ENCODE results near the gene STK4.

The STK4 gene

DNA sequence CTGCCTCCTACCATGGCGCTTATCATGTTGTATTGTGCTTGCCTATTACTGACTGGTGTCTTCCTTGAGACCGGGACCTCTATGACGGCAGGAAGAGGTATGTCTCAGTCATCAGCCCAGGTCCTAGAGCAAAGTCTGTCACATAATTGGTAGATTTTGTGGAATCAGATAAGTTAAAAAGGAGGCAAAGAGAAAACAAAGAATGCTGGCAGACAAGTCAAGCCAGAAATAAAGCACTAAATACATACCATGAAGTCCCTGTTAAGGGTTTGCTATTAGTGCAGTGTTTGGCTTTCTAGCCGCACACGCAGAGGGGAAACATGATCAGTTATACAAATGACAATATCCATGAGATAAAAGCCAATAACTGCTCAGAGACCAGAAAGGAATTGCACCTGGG is 12.1 kb upstream of the STK4 start:
- no peak for DNase-seq (ENCODE audit: low read depth)

DNA sequence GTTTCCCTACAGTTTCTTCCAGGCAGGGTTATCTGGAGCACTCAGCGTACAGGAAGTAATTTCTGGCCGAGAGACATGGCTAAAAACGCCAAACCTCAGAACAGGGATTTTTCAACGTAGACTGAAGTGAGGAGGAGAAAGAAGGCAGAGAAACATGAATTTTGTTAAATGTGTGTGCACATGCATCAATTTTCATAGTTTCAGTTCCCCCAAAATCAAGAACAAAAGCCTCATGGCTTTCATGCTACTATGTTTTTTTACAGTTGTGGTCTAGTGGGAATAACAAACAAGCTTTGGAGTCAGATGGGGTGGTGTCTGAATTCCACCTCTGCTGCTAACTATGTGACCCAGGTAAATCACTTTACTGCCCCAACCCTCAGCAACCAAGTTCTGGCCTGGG is 11.0 kb upstream of the STK4 start:
- no peak for DNase-seq (ENCODE audit: low read depth)

GRCh38 chr20:44956410-44956809 is 9.9 kb upstream of the STK4 start:
- no peak for DNase-seq (ENCODE audit: low read depth)

DNA sequence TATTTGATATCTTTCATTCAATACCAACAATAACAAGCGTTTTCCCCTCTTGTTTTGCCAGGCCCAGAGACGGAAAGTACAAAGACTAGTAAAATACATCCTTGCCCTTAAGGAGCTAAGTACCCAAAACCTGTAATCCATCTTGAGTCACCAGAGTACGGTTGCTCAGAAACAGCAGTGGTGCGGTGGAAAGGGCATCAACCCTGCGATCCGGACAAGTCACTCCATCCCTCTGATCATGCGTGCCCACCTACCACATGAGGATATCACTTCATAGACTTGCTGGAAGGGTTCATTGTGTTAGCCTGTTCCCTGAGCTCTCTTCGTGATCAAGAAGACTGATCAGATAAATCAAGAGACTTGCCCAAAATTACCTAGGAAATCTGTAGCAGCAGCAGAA is 8.0 kb upstream of the STK4 start:
- no peak for DNase-seq (ENCODE audit: low read depth)

GRCh38 chr20:44959082-44959637 is 7.2 kb upstream of the STK4 start:
- DNase-seq (ENCODE audit: low read depth): peak; percentile 41

DNA sequence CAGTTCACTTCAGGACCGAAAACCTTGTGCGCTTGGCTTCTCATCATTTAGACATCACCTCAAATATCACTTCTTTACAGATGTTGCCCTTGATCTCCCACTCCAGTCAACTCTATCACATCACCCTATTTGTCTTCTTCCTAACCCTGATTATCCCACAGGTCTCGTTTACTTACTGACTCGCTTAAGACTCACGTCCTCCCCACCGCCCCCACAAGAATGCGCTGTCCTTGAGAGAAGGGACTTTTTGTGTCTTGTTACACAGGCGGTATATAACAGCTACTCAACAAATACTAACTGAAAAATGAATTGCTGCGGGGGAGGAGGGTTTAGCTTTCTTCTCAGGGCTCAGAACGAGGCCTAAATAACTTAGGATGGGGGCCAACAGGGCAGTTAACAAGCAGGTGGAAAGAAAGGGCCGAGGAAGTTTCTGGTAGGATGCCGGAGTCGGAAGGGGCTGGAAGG is 6.6 kb upstream of the STK4 start:
- DNase-seq (ENCODE audit: low read depth): peak; percentile 55

DNA sequence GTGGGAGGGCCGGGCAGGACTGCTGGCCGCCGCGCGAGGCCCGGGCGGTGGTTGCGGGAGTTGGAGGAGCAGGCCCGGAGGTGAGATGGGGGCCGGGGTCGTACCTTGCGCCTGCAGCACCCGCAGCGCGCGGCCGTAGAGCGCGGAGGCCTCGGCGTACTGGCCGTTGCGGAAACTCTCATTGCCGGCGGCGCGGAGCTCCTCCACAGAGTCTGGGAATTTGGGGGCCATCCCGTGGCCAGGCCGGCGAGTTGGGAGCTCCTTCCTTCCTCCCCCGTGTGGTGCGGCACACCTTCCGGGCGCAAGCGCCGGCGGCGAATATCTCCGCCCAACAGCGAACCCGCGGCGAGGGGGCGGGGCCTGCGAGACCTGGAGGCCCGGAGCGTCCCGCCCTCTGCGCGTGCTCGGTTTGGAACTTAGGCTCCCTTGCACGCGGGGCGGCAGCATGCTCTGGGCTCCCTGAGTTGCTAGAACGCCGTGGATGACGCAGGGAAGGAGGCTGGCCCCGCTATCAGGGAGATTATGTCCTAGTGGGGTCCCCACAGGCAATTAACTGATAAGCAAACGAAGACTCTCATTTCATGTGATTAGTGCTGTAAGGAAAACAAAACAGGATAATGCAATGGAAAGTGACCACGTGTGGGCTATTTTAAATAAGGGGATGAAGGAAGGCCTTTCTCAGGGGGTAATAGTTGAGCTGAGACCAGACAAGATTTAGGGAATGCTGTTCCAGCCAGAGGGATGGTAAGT is 6.0 kb upstream of the STK4 start, which contains the start of gene TOMM34:
TSS of gene TOMM34 (minus strand) at position 295 of the 750 bp plus-strand sequence. CDS start at position 231, 64 bp downstream.
- peak; percentile 85 for DNase-seq (ENCODE audit: low read depth)

DNA sequence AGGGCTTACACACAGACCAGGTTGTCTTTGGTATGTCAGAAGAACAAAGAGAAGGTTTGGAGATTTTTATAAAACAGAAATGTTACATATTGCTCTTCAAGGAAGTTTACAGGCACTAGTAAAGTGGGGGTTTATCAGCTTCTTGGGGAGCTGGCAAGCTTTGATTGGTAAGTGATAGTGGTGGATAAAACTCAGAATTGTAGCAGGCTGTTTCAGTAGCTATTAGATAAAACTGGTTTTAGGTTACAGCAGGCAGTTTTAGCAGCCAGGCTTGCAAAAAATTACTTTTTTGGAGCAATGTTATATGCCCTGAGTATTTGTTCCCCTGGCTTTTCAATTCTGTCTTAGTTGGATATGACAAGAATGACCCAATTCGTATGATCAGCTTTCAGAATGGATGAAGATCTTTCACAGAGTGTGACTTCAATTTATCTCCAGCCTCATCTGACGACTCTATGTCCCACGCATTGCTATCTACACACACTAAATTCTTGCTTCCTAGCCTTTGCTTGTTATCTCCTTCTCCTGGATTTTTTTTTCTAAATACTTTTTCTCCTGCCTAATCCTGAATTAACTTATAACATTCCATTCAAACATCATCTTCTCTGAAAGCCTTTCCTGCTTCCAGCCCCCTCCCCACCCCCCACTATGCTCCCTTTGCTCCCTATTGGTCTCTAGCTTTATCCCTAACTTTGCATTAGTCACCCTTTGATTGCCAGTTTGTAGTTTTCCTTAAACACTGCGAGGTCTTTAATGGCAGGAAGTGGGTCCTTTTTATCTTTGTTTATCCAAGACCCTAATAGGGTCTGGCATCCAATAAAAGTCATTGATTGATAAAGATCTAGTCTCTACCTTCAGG is 5.1 kb upstream of the STK4 start:
- DNase-seq (ENCODE audit: low read depth): no peak

- peak; percentile 47 for DNase-seq (ENCODE audit: low read depth)
Measured at GRCh38 chr20:44961870-44962267, 4.4 kb upstream of the STK4 start.

DNA sequence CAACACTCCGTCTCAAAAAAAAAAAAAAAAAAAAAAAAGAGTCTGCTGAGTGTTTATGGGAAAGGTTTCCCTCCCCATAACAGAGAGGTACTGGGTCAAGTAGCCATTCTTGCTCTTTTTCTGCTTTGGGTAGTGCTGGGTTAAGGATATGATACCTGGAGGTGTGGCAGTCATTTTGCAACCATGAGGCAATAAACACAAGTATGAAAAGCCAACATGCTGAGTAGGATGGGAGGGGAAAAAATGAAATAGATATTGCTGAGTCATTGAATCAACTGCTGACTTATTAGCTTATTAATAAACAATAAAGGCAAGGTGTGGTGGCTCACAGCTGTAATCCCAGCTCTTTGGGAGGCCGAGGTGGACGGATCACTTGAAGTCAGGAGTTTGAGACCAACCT is 3.8 kb upstream of the STK4 start:
- no peak for DNase-seq (ENCODE audit: low read depth)

- DNase-seq (ENCODE audit: low read depth): no peak
Measured at GRCh38 chr20:44963325-44964215, 2.7 kb upstream of the STK4 start.

DNA sequence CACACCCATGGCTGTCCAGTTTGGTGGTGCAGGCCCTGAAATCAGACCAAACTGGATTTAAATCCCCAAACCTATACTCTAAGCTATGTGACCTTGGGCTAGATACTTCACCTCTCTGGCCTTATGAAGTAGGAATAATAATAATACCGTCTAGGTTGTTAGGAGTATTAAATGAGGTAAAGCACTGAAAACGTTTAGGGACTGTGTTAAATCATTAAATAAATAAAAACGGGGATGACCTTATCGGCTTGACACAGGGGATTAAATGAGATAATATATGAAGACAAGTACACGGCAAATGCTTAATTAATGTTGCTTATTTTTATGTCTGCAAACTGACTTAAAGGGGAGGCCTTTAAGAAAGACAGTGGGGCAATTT is 672 bp upstream of the STK4 start:
- DNase-seq (ENCODE audit: low read depth): no peak

DNA sequence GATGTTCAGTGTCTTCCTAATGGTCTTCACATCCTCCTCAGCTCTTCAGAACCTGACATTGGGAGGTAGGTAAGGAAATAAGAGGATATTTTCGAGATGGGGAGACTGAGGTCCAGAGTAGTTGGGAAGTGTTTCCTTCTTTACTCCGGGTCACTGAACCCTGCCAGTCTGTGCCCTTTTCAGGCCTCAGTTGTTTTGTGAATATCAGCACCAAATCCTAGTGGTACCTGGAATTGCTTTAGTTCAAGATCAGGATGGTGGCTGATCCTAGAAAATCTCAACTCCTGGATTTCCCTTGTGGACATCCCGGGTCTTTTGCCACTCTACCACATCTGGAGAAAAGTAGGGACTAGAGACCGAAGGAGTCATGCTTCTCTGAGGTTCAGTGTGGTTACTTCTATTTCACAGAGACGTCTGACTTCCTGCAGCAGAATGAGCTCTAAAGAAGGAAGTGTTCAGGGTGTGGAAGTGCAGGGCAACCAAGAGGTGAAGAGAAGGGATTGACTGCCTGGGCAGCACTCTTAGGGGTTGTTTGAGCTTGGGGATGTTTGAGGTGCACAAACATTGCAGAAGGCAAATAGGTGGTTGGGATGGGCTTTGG is 995 bp downstream of the STK4 start:
- DNase-seq (ENCODE audit: low read depth): no peak

- no peak for DNase-seq (ENCODE audit: low read depth)
Measured at GRCh38 chr20:44969300-44969894, 3.1 kb downstream of the STK4 start.

GRCh38 chr20:44970243-44970757 is 4.0 kb downstream of the STK4 start:
- no peak for DNase-seq (ENCODE audit: low read depth)

DNA sequence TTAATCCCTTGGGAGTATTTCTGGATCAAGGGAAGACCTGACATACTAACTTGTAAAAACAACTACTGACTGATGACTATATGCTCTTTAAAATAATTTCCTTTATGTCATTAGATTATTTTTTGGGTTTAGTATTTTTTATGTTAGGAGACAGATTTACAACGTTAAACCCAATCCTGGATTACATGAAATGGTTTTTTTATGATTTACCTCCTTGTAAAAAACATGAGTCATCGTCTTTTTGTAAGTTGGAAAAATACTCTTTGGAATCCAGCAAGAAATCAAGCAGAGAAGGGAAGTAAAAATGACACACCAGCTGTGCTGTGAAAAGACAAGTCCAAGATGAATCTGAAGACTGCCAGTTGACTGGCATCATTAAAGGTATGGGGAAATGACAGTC is 6.7 kb downstream of the STK4 start:
- peak; percentile 76 for DNase-seq (ENCODE audit: low read depth)

DNA sequence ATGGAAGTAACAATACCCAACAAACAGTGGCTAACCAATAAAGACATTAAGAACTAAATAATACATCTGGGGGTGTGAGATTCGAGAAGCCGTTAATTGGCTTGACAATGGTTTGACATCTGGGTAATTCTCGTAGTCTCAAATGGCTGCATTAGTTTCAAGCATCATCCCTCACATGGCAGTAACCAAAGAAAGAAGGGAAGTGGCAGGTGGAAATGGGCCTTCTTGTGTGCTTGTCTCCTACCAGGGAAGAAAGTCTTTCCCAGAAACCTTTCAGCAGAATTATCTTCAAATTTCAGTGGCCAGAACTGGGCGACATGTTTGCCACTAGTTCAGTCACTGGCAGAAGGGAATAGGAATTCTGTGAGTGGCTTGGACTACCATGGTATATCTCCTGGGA is 10.4 kb downstream of the STK4 start:
- DNase-seq (ENCODE audit: low read depth): no peak

DNA sequence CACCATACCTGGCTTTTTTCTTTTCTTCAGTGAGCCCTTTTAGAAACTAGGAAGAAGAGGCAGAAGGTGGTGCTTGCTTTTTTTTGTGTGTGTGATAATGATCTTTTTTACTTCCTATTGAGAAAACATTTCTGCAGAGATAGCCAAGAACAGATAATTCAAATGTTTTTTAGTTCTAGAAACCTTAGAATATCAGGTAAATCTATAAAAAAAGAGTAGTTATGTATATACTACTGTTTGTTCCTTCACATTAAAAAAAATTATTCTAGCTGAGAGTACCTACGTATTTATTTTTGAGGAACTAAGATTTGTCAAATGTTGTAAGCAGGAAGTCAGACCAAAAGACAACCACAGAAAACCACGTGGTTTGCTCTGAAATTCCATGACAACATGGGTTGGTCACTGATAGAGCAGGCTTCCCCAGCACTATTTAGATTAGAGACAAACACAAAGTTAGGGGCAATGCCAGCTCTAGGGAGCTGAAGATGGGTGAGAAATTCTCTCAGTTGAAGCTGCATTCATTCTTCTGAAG is 12.8 kb downstream of the STK4 start:
- DNase-seq (ENCODE audit: low read depth): peak; percentile 82

GRCh38 chr20:44981736-44982406 is 15.6 kb downstream of the STK4 start:
- DNase-seq (ENCODE audit: low read depth): no peak

DNA sequence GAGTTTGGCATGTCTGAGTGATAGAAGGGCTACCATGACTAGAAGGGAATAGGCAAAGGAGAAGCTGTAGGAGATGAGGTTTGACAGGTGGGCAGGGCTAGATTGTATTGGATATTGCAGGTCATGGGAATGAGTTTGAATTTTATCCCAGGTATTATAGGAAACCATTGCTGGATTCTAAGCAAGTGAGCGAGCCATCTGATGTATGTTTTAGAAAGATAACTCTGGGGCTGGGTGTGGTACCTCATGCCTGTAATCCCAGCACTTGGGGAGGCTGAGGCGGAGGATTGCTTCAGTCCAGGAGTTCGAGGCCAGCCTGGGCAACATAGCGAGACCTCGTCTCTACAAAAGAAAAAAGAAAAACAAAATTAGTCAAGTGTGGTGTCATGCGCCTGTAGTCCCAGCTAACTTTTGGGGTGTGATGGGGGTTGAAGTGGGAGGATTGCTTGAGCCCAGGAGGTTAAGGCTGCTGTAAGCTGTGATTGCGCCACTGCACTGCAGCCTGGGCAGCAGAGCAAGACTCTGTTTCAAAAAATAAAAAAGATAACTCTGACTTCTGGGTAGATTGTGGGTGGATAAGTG is 16.9 kb downstream of the STK4 start:
- DNase-seq (ENCODE audit: low read depth): no peak

Measured in amniotic epithelial cell (primary cell).